DOHH2 (cell line): ENCODE data around the gene RAB17.

ENCODE experiments used
- H3F3A ChIP-seq: fragments of 200-600 bp; sonication (generic), shearing (Covaris generic); 2 replicates; pipeline ENCODE4 v1.6.0; 2016; ENCODE audit warnings: antibody characterized with exemption, mild to moderate bottlenecking; ENCODE audit not compliant: control insufficient read depth, insufficient read depth
- H3K27ac ChIP-seq: fragments of 200-600 bp; sonication (generic); 2 replicates; pipeline ENCODE4 v1.5.1; 2014; ENCODE audit warnings: low read depth, mild to moderate bottlenecking, low read length, moderate library complexity
- H3K27me3 ChIP-seq: fragments of 200-600 bp; sonication (generic); 2 replicates; pipeline ENCODE4 v1.6.1; 2014; ENCODE audit warnings: mild to moderate bottlenecking, low read length, mixed read lengths; ENCODE audit not compliant: control insufficient read depth
- H3K36me3 ChIP-seq: fragments of 200-600 bp; sonication (generic); 2 replicates; pipeline ENCODE4 v1.6.1; 2014; ENCODE audit warnings: mild to moderate bottlenecking, low read length, moderate library complexity, mixed read lengths; ENCODE audit not compliant: control insufficient read depth
- H3K4me1 ChIP-seq: fragments of 200-600 bp; sonication (generic); 2 replicates; pipeline ENCODE4 v1.6.1; 2014; ENCODE audit warnings: mild to moderate bottlenecking, low read length, mixed read lengths; ENCODE audit not compliant: control insufficient read depth
- H3K4me2 ChIP-seq: fragments of 200-600 bp; sonication (generic); 2 replicates; pipeline ENCODE4 v1.6.0; 2014; ENCODE audit warnings: mild to moderate bottlenecking, low read length, moderate library complexity
- H3K4me3 ChIP-seq: fragments of 200-600 bp; sonication (generic); 2 replicates; pipeline ENCODE4 v1.5.1; 2014; ENCODE audit warnings: mild to moderate bottlenecking, low read length, mixed read lengths
- H3K79me2 ChIP-seq: fragments of 200-600 bp; sonication (generic); 2 replicates; pipeline ENCODE4 v1.6.1; 2014; ENCODE audit warnings: mild to moderate bottlenecking, low read length, mixed read lengths; ENCODE audit not compliant: control insufficient read depth
- H3K9me2 ChIP-seq: fragments of 200-600 bp; sonication (generic); replicated peaks from 2 replicates; pipeline ENCODE4 v1.6.1; 2014; ENCODE audit warnings: mild to moderate bottlenecking, low read length, mixed read lengths; ENCODE audit not compliant: control insufficient read depth
- H3K9me3 ChIP-seq: fragments of 200-600 bp; sonication (generic); 2 replicates; pipeline ENCODE4 v1.6.1; 2014; ENCODE audit warnings: antibody characterized with exemption, low read length, mixed read lengths; ENCODE audit not compliant: control insufficient read depth, insufficient read depth
- H4K20me1 ChIP-seq: fragments of 200-600 bp; sonication (generic); 2 replicates; pipeline ENCODE4 v1.6.0; 2014; ENCODE audit warnings: low read depth, mild to moderate bottlenecking, antibody characterized with exemption, low read length, moderate library complexity; ENCODE audit not compliant: control insufficient read depth, insufficient read depth
- CTCF ChIP-seq: fragments of 200-600 bp; sonication (generic); IDR thresholded peaks from one replicate; pipeline ENCODE4 v1.5.1; 2014; ENCODE audit warnings: antibody characterized with exemption, mild to moderate bottlenecking, low read depth, low read length; ENCODE audit not compliant: poor library complexity, severe bottlenecking
- EZH2phosphoT487 ChIP-seq: fragments of 200-600 bp; sonication (generic); IDR thresholded peaks from 2 replicates; pipeline ENCODE4 v1.6.1; 2017; ENCODE audit warnings: borderline replicate concordance, mild to moderate bottlenecking, antibody characterized with exemption, low read length, moderate library complexity, mixed read lengths

The RAB17 gene

GRCh38 chr2:237590272-237591140 is at the start of gene RAB17:
Gene RAB17, minus strand, starts transcription at chr2:237590734. Its CDS starts 4,580 bp downstream, at chr2:237586154.
- Histone ChIP-seq H3K4me3 (no peak within 1 kb of the TSS), H3K4me2 (no peak within 1 kb of the TSS), H3K4me1 (peaks cover 6% of the 10 kb centered on the region), H3K9me2 (no peaks in the 10 kb centered on the region), H3K36me3 (no peaks in the 10 kb centered on the region), H3K79me2 (no peaks in the 10 kb centered on the region), H4K20me1 (no peaks in the 10 kb centered on the region), H3K9me3 (no peaks in the 10 kb centered on the region), H3K27ac (no peak within 1 kb of the TSS), H3F3A (no peaks in the 10 kb centered on the region), H3K27me3 (peaks cover 27% of the 10 kb centered on the region)
- TF ChIP-seq EZH2phosphoT487 (no peak), CTCF (no peak)

GRCh38 chr2:237639836-237640220 is 49.3 kb upstream of the RAB17 start:
- no peak overlapping the region for H3K4me3 ChIP-seq
- peaks cover 21% of the 10 kb centered on the region for H3K27me3 ChIP-seq
- H3K4me2 ChIP-seq = no peak overlapping the region
- H3K4me1 ChIP-seq = peaks cover 13% of the 10 kb centered on the region
- H3F3A ChIP-seq = no peaks in the 10 kb centered on the region
- no peak overlapping the region for H3K27ac ChIP-seq
- H3K9me2 ChIP-seq = no peaks in the 10 kb centered on the region
- H3K9me3 ChIP-seq = no peaks in the 10 kb centered on the region
- no peaks in the 10 kb centered on the region for H3K36me3 ChIP-seq
- no peak for TF ChIP-seq EZH2phosphoT487
- TF ChIP-seq CTCF = no peak
- no peaks in the 10 kb centered on the region for H4K20me1 ChIP-seq
- H3K79me2 ChIP-seq = no peaks in the 10 kb centered on the region

GRCh38 chr2:237639052-237639835 is 48.7 kb upstream of the RAB17 start:
- H3K9me3 ChIP-seq = peaks cover 2% of the 10 kb centered on the region; the same call in 1 of the 2 replicates
- H3F3A ChIP-seq = no peaks in the 10 kb centered on the region
- peaks cover 25% of the 10 kb centered on the region for H3K27me3 ChIP-seq
- H3K4me3 ChIP-seq = no peak overlapping the region
- H3K36me3 ChIP-seq = no peaks in the 10 kb centered on the region
- TF ChIP-seq CTCF = no peak
- no peak for TF ChIP-seq EZH2phosphoT487
- peaks cover 13% of the 10 kb centered on the region for H3K4me1 ChIP-seq
- no peaks in the 10 kb centered on the region for H3K9me2 ChIP-seq
- no peaks in the 10 kb centered on the region for H3K79me2 ChIP-seq
- no peaks in the 10 kb centered on the region for H4K20me1 ChIP-seq
- no peak overlapping the region for H3K27ac ChIP-seq
- H3K4me2 ChIP-seq = no peak overlapping the region
